ENCODE data around the gene ANKFY1.

The ANKFY1 gene

GRCh38 chr17:4205917-4206316 lies 57.9 kb downstream of the ANKFY1 start:
- no peak for DNase-seq (ENCODE audit: low read depth)

GRCh38 chr17:4204710-4205173 lies 59.0 kb downstream of the ANKFY1 start:
- no peak for TF ChIP-seq CTCF (conservative IDR thresholded peaks at IDR 0.05; ENCODE audit: low read depth, low read length)
- no peak overlapping the region for H3K4me3 ChIP-seq (ENCODE audit: low read depth, low read length)
- peak; percentile 92 for DNase-seq (ENCODE audit: low read depth)

More at GRCh38 chr17:4205917-4206316, 57.9 kb downstream of the ANKFY1 start:
- no peak overlapping the region for H3K4me3 ChIP-seq (ENCODE audit: low read depth, low read length)
- TF ChIP-seq CTCF (conservative IDR thresholded peaks at IDR 0.05; ENCODE audit: low read depth, low read length) = no peak

DNA sequence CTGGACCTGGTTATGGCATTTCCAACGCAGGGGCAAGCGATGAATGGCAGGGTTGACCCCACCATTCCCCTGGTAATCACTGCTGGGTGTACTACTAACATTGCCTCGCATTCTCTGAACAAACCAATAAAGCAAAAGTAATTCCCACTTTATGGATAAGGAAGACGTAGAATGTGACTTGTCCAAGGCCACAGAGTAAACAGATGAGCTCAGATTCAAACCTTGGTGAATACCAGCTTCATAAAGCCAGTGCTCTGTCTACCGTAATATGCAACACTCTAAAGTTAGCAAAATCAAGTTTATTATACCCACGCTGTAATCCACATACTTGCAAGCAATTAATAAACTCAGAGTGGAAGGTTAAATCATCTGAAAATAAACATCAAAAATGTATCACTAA lies 59.6 kb downstream of the ANKFY1 start:
- H3K4me3 ChIP-seq (ENCODE audit: low read depth, low read length) = no peak overlapping the region
- peak; percentile 6 for DNase-seq (ENCODE audit: low read depth)
- no peak for TF ChIP-seq CTCF (conservative IDR thresholded peaks at IDR 0.05; ENCODE audit: low read depth, low read length)

GRCh38 chr17:4201226-4201625 lies 62.6 kb downstream of the ANKFY1 start:
- no peak for DNase-seq (ENCODE audit: low read depth)
- no peak for TF ChIP-seq CTCF (conservative IDR thresholded peaks at IDR 0.05; ENCODE audit: low read depth, low read length)
- H3K4me3 ChIP-seq (ENCODE audit: low read depth, low read length) = no peak overlapping the region

GRCh38 chr17:4199818-4200402 lies 63.9 kb downstream of the ANKFY1 start:
- DNase-seq (ENCODE audit: low read depth) = peak; percentile 58
- H3K4me3 ChIP-seq (ENCODE audit: low read depth, low read length) = no peak overlapping the region
- peak; percentile 83 for TF ChIP-seq CTCF (conservative IDR thresholded peaks at IDR 0.05; ENCODE audit: low read depth, low read length)

DNA sequence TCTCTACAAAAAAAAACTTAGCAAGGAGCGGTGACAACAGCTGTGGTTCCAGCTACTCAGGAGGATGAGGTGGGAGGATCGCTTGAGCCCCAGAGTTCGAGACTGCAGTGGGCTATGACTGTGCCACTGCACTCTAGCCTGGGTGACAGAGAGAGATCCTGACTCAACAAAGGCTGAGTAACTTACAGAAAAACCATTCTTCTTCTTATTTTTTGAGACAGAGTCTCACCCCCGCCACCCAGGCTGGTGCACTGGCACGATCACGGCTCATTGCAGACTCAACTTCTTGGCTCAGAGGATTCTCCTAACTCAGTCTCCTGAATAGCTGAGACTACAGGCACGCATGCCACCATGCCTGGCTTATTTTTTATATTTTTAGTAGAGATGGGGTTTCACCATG lies 64.8 kb downstream of the ANKFY1 start:
- DNase-seq (ENCODE audit: low read depth) = no peak
- H3K4me3 ChIP-seq (ENCODE audit: low read depth, low read length) = no peak overlapping the region
- TF ChIP-seq CTCF (conservative IDR thresholded peaks at IDR 0.05; ENCODE audit: low read depth, low read length) = no peak

- H3K4me3 ChIP-seq (ENCODE audit: low read depth, low read length) = no peak overlapping the region
- DNase-seq (ENCODE audit: low read depth) = peak; percentile 65
Measured at GRCh38 chr17:4195306-4195705, 68.5 kb downstream of the ANKFY1 start.

More at GRCh38 chr17:4195306-4195705, 68.5 kb downstream of the ANKFY1 start:
- no peak for TF ChIP-seq CTCF (conservative IDR thresholded peaks at IDR 0.05; ENCODE audit: low read depth, low read length)
